ENCODE measurements around the gene UBXN7.
"Not testable (repeated sequence)": the region's sequence is repeated elsewhere in the genome, so short reads cannot be mapped to it uniquely, and the experiment has no call there.

- not testable (repeated sequence) for TF ChIP-seq CTCF (conservative IDR thresholded peaks at IDR 0.05); EZH2 (IDR thresholded peaks at IDR 0.05; ENCODE audit: low read depth)
Observed at GRCh38 chr3:196343917-196344316, 88.3 kb downstream of the UBXN7 start.
